ENCODE measurements around the gene LCA5L. TPM values are rescaled to one million over a fixed set of nuclear protein-coding genes. Genes with fewer than 3 reads are reported as not detected.

The LCA5L gene
- total RNA-seq, 1 experiment from 2014 or later: 0.46 TPM

DNA sequence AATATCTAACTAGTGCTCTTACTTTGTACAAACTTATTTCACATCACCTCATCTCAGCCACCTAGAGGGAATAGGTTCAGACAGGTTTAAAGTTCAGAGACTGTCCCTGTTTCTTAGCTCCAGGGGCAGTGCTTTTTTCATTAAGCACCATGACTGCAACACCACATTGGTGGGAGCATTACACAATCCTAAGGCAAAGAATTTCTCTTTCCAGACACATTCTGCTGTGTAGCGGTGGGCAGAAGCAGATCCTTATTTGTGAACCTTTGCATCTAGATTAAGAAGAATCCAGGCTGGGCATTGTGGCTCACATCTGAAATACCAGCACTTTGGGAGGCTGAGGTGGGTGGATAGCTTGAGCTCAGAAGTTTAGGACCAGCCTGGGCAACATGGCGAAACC is 16.1 kb downstream of the LCA5L start:
- no peak overlapping the region for H3K4me2 ChIP-seq (ENCODE audit: insufficient read depth, insufficient read length, low read length)
- H2AK5ac ChIP-seq (ENCODE audit: insufficient read length, low read length): no peak overlapping the region
- no peak overlapping the region for H4K5ac ChIP-seq (ENCODE audit: insufficient read length, low read depth, low read length)
- H3K4me1 ChIP-seq (ENCODE audit: insufficient read depth, low read length): no peaks in the 10 kb centered on the region
- H4K8ac ChIP-seq (replicated peaks; ENCODE audit: insufficient read length, low read depth, low read length): no peak overlapping the region
- H2BK5ac ChIP-seq (ENCODE audit: insufficient read length, low read length): no peak overlapping the region
- no peak overlapping the region for H2BK120ac ChIP-seq (ENCODE audit: low read depth, low read length, poor library complexity, severe bottlenecking)
- WGBS (ENCODE audit: extremely low coverage, insufficient read length, low lambda C conversion rate): no CpG with 5 or more reads among the region's 2 CpGs
- no peak overlapping the region for H3T11ph ChIP-seq (ENCODE audit: low read length)
- no peak overlapping the region for H3K4me3 Mint-ChIP-seq
- H3K23ac ChIP-seq (ENCODE audit: insufficient read length, low read depth, low read length): no peak overlapping the region
- no peak overlapping the region for H2BK20ac ChIP-seq (ENCODE audit: low read depth, low read length, poor library complexity, severe bottlenecking)
- H3K9me3 Mint-ChIP-seq: no peaks in the 10 kb centered on the region
- H3K79me2 ChIP-seq (ENCODE audit: insufficient read depth, low read length): no peaks in the 10 kb centered on the region
- no peak overlapping the region for H2AFZ ChIP-seq (ENCODE audit: low read length)
- no peak overlapping the region for H4K91ac ChIP-seq (ENCODE audit: insufficient read length, low read depth, low read length)
- H3K56ac ChIP-seq (ENCODE audit: insufficient read length, low read depth, low read length): no peak overlapping the region
- no peaks in the 10 kb centered on the region for H3K79me1 ChIP-seq (ENCODE audit: insufficient read depth, low read depth, low read length, poor library complexity, severe bottlenecking)
- H3K14ac ChIP-seq (ENCODE audit: insufficient read depth, low read length): no peak overlapping the region
- H3K4me1 Mint-ChIP-seq: peaks cover 25 to 33% of the 10 kb centered on the region in 2 experiments
- H3K18ac ChIP-seq (ENCODE audit: insufficient read length, low read depth, low read length): no peak overlapping the region
- H3K9me3 ChIP-seq (ENCODE audit: control insufficient read depth, low read depth, low read length): no peaks in the 10 kb centered on the region
- H3K27me3 ChIP-seq (ENCODE audit: insufficient read depth, low read length): no peaks in the 10 kb centered on the region
- no peak overlapping the region for H3K27ac ChIP-seq (ENCODE audit: insufficient read length, low read depth, low read length)
- H3K9ac ChIP-seq (ENCODE audit: extremely low read depth, insufficient read length, low read length): no peak overlapping the region
- no peak overlapping the region for H3K27ac Mint-ChIP-seq
- H3K27me3 Mint-ChIP-seq (ENCODE audit: low read depth): no peaks in the 10 kb centered on the region; the same call in 1 of the 2 replicates
- no peak for DNase-seq
- H4K20me1 ChIP-seq (ENCODE audit: control insufficient read depth, insufficient read depth, insufficient read length): no peaks in the 10 kb centered on the region
- H3K4ac ChIP-seq (ENCODE audit: low read depth, low read length): no peak overlapping the region
- TF ChIP-seq, protein P1, sequence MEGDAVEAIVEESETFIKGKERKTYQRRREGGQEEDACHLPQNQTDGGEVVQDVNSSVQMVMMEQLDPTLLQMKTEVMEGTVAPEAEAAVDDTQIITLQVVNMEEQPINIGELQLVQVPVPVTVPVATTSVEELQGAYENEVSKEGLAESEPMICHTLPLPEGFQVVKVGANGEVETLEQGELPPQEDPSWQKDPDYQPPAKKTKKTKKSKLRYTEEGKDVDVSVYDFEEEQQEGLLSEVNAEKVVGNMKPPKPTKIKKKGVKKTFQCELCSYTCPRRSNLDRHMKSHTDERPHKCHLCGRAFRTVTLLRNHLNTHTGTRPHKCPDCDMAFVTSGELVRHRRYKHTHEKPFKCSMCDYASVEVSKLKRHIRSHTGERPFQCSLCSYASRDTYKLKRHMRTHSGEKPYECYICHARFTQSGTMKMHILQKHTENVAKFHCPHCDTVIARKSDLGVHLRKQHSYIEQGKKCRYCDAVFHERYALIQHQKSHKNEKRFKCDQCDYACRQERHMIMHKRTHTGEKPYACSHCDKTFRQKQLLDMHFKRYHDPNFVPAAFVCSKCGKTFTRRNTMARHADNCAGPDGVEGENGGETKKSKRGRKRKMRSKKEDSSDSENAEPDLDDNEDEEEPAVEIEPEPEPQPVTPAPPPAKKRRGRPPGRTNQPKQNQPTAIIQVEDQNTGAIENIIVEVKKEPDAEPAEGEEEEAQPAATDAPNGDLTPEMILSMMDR (conservative IDR thresholded peaks at IDR 0.05): no peak
- no peaks in the 10 kb centered on the region for H3K23me2 ChIP-seq (ENCODE audit: insufficient read length, low read depth, low read length, poor library complexity, severe bottlenecking)
- H2BK12ac ChIP-seq (ENCODE audit: insufficient read length, low read depth, low read length): no peak overlapping the region
- H2BK15ac ChIP-seq (ENCODE audit: low read depth, low read length): no peak overlapping the region
- H3K36me3 Mint-ChIP-seq (ENCODE audit: insufficient read depth in 1 of 3, low read depth in 3 of 3): no peaks in the 10 kb centered on the region; a peak in 1 of 7 replicates

Measured in H9 (cell line).